Measurements from ENCODE around the gene KCTD10.
A peak's percentile ranks its signal among the peaks of the same experiment; 100 is the strongest.

KCTD10 gene

GRCh38 chr12:109496306-109496705 lies 19.2 kb upstream of the KCTD10 start:
- H3K4me3 ChIP-seq (ENCODE audit: low read depth, low read length) = no peak overlapping the region
- DNase-seq (ENCODE audit: low read depth) = no peak

DNA sequence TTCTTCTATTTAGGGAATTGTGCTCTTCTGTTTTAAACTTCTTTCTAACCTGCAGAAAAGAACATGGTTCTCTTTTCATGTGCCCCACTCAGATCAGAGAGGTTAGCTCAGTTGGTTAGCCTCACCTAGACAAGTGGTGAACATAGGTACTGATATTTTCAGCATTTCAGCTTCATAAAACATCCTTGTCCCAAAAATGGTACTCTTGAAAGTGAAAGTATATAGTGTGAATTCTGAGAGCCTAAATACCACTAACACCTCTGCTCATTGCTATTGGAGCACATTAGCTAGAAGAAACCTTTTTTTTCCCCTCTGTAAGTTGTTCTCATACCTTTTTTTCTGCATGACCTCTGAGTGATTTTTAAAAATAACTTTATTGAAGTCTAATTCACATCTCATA lies 17.9 kb upstream of the KCTD10 start:
- no peak overlapping the region for H3K4me3 ChIP-seq (ENCODE audit: low read depth, low read length)
- no peak for DNase-seq (ENCODE audit: low read depth)

- DNase-seq (ENCODE audit: low read depth) = no peak
- no peak overlapping the region for H3K4me3 ChIP-seq (ENCODE audit: low read depth, low read length)
Observed at GRCh38 chr12:109494348-109494881, 17.3 kb upstream of the KCTD10 start.

DNA sequence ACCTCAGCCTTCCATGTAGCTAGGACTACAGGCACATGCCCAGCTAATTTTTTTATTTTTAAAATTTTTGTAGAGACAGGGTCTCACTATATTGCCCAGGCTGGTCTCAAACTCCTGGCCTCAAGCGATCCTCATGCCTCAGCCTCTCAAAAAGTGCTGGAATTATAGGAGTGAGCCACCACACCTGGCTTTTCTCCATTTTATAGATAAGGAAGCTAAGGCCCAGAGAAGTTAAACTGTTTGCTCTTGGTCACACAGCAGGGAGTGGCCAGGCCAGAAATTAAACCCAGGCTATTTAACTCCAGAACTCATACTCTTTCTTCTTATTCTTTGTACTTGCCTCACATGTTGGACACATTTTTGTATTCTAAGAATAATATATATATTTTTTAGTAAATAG lies 16.8 kb upstream of the KCTD10 start:
- no peak overlapping the region for H3K4me3 ChIP-seq (ENCODE audit: low read depth, low read length)

GRCh38 chr12:109493090-109493489 lies 16.0 kb upstream of the KCTD10 start:
- DNase-seq (ENCODE audit: low read depth) = no peak
- H3K4me3 ChIP-seq (ENCODE audit: low read depth, low read length) = no peak overlapping the region

More for the DNA sequence above, 16.8 kb upstream of the KCTD10 start:
- no peak for DNase-seq (ENCODE audit: low read depth)

DNA sequence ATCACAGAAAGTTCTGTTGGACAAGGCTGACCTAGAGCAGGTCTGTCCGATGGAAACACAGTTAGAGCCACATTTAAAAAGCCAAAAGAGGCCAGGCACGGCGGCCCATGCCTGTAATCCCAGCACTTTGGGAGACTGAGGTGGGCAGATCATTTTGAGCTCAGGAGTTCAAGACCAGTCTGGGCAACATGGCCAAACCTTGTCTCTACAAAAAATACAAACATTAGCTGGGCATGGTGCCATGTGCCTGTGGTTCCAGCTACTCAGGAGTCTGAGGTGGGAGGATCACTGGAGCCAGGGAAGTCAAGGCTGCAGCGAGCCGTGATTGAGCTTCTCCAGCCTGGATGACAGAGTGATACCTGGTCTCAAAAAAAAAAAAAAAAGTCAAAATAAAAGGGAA lies 15.3 kb upstream of the KCTD10 start:
- no peak for DNase-seq (ENCODE audit: low read depth)
- no peak overlapping the region for H3K4me3 ChIP-seq (ENCODE audit: low read depth, low read length)

DNA sequence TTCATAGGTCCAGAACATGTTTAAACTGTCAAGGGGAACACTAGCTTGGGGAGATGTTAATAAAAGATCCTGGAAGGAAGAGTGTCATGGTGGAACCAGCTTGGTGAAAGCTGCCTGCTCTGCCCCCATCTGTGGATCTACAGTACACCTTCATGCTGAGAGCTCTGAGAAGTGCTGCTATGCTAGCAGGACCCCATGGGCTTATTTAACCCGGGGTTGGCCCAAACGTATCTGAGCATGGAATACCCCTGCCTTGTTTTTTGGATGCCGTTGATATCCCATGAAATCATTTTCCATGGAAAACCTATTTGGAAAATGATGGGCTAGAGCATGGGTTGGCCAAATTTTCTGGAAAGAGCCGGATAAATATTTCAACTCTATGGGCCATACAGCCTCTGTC lies 14.6 kb upstream of the KCTD10 start:
- no peak for DNase-seq (ENCODE audit: low read depth)

DNA sequence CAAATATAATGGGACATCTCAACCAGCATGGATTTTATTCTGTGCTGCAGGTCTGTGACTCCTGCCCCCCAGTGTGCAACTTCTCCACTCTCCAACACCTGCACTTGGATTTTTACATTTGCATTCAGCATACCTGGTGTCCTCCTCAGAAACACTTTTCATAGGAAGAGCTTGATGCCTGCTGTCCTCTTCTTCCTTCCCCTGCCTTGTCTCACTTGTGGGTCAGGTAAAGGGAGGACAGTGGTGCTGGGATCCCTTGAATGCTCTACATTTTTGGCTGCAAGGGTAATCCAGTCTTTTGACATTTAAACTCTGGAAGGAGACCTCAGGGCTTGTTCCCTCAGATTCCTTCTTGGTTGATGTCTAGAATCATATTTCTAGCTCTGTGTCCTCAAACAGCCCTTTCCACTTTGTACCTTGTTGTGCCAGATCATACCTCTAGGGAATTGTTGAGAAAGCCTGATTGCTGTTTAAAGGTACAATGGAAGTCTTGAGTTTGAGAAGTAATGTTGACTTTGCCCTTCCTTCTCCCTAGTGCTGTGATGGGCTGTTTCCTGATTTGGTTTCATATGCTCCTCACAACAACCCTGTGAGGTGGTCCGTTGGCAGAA lies 13.0 kb upstream of the KCTD10 start:
- no peak overlapping the region for H3K4me3 ChIP-seq (ENCODE audit: low read depth, low read length)
- DNase-seq (ENCODE audit: low read depth) = no peak

More for the DNA sequence above, 14.6 kb upstream of the KCTD10 start:
- H3K4me3 ChIP-seq (ENCODE audit: low read depth, low read length) = no peak overlapping the region

DNA sequence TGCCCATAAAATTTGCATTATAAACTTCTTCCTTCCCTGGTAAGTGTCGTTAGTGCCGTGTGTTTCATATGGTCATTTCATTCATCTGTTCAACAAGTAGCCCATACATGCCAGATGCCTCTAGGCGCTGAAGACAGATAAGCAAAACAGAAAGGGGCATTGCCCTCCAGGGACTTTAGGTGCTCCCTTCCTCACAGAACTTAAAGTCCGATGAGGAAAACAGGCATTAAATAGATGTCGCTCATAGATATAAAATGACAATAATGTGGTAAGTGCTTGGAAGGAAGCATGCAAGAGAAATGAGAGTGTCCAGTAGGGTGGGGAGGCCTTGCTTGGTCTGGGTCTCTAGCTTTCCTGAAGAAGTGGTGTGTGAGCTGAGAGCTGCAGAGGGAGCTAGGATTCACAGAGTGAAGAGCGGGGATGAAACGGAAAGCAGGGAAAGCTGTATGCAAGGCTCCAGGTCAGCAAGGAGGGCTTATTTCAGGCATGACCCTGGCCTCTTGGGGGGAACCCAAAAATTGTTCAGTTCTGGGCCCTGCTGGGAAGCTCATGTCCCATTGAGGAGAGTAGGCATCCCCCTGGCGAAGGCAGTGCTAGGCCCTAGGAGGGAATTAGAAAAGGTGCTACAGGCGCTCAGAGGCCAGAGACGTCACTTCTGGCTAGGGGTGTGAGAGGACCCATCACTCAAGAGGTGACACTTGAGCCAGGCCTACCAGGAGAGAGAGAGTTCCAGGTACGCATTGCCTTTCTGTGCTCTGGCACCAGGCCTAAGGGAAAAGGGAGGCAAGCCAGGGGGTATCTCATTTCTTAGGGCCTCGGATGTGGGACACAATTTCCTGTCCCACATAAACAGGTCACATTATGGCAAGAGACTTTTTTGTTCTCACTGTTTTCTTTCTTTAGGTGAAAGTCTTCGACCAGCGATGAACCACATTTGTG lies 12.2 kb upstream of the KCTD10 start:
- no peak overlapping the region for H3K4me3 ChIP-seq (ENCODE audit: low read depth, low read length)
- DNase-seq (ENCODE audit: low read depth) = no peak

DNA sequence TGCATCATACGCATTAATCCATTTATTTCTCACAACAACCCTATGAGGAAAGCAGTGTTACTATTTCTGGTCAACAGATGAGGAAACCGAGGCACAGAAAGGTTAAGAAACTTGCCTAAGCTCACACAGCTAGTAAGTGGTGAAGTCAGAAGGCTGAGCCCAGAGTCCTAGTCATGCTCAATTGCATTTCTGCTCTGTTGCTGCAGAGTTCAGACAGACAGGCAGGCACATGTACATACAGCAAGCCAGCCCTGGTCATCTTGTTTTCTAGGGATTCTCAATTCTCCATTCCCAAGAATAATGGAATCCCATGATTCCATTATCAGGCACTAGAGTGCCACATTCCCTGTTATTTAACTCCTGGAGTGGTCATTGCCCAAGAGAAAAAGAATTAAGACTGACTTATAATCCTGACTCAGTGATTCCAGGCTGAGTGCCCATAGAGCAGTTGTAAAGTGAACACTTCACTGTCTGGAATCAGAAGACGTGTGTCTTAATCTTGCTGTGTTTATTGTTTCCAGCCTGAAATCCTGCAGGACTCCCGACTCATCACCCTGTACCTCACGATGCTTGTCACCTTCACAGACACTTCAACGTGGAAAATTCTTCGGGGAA lies 11.1 kb upstream of the KCTD10 start:
- no peak for DNase-seq (ENCODE audit: low read depth)
- no peak overlapping the region for H3K4me3 ChIP-seq (ENCODE audit: low read depth, low read length)

GRCh38 chr12:109487181-109488050 lies 10.3 kb upstream of the KCTD10 start:
- no peak overlapping the region for H3K4me3 ChIP-seq (ENCODE audit: low read depth, low read length)
- DNase-seq (ENCODE audit: low read depth) = no peak

- no peak for DNase-seq (ENCODE audit: low read depth)
Observed at GRCh38 chr12:109485201-109485600, 8.1 kb upstream of the KCTD10 start.

DNA sequence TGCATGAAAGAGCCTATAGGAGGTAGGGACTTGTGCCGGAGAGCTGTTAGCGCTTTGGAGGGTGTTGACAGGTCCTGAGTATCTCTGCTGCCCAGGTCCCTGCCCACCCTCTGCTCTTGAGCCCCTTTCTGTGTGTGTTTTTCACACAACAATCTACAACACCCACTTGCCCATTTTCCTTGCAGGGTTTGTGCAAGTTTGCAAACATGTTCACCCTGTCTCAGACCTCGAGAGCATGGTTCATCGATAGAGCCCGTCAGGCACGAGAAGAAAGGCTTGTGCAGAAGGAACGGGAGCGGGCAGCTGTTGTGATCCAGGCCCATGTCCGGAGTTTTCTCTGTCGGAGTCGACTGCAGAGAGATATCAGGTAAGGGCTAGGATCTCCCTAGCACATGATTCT lies 6.2 kb upstream of the KCTD10 start:
- H3K4me3 ChIP-seq (ENCODE audit: low read depth, low read length) = no peak overlapping the region
- DNase-seq (ENCODE audit: low read depth) = no peak

More at GRCh38 chr12:109485201-109485600, 8.1 kb upstream of the KCTD10 start:
- H3K4me3 ChIP-seq (ENCODE audit: low read depth, low read length) = no peak overlapping the region

- no peak for DNase-seq (ENCODE audit: low read depth)
- no peak overlapping the region for H3K4me3 ChIP-seq (ENCODE audit: low read depth, low read length)
Observed at GRCh38 chr12:109482894-109483293, 5.8 kb upstream of the KCTD10 start.

DNA sequence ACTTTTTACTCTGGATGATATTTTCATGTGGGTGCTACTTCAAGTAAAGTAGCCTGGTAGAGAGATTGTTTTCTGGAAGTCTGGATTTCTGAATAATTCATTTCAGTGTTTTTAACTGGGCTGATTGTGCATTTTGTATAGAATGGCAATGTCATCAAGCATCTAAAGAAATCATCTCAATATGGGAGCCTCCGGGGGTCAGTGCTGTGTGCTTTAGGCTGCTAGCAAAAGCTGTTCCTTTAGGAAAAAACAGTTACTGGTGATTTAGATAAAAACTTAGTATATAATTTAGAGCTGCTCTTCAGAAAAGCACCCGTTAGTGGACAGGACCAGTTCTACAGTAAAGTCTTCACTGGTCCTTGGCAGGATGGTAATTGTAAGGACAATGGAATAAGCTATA lies 5.4 kb upstream of the KCTD10 start:
- H3K4me3 ChIP-seq (ENCODE audit: low read depth, low read length) = no peak overlapping the region
- no peak for DNase-seq (ENCODE audit: low read depth)

DNA sequence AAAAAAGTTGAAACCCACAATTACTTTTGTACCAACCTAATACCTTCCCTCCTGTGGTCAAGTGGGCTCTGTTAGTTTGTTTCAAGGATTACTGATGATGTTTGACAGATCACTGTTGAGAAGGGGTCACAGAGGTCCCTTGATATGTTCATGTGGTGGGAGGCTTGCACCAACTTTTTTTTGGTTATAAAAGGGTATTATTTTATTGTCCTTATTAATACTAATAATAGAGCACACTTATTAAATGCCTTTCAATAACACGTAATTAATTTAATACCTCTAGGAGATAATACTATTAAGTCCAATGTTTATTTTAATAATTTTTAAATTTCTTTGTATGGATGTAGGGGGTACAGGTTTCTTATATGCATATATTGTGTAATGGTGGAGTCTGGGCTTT lies 4.8 kb upstream of the KCTD10 start:
- H3K4me3 ChIP-seq (ENCODE audit: low read depth, low read length) = no peak overlapping the region
- no peak for DNase-seq (ENCODE audit: low read depth)

GRCh38 chr12:109480356-109480755 lies 3.3 kb upstream of the KCTD10 start:
- H3K4me3 ChIP-seq (ENCODE audit: low read depth, low read length) = no peak overlapping the region
- DNase-seq (ENCODE audit: low read depth) = no peak

- H3K4me3 ChIP-seq (ENCODE audit: low read depth, low read length) = no peak overlapping the region
- DNase-seq (ENCODE audit: low read depth) = no peak
Observed at GRCh38 chr12:109479761-109480160, 2.7 kb upstream of the KCTD10 start.

DNA sequence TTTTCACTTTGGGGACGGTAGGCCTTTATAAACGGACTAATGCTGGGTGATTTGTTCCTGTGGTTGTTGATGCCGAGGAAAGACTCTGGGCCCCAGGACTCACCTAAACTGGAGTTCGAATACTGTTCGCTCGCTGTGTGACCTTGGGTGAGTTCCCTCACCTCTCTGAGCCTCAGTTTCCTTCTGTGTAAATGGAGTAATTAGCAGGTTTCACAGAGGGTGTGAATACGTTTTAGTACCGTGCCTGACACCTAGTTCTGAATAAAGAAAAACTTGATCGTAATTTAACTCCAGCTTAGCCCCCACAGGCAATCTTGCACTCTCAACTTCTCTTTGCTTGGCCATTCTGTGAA lies 839 bp upstream of the KCTD10 start:
- DNase-seq (ENCODE audit: low read depth) = no peak
- peak overlapping the region; percentile 99 for H3K4me3 ChIP-seq (ENCODE audit: low read depth, low read length)

Measured in skeletal muscle cell (primary cell).